Lower leg skin (tissue), 3 donors: Measurements from ENCODE around the gene VIM.

Experiments used
- CTCF ChIP-seq, 3 donors: fragments of 450-650 bp; IDR thresholded peaks; one replicate each; pipeline ENCODE4 v1.5.1; 2016; ENCODE audit warnings: antibody characterized with exemption in 3 of 3, mild to moderate bottlenecking in 3 of 3, moderate library complexity in 2 of 3
- POLR2A ChIP-seq, 2 donors: fragments of 450-650 bp; IDR thresholded peaks; one replicate each; pipeline ENCODE4 v1.6.1; 2016 to 2017; ENCODE audit warnings: antibody characterized with exemption in 2 of 2, mild to moderate bottlenecking in 1 of 2, moderate library complexity in 1 of 2

GRCh38 chr10:17206210-17206709 lies 21.8 kb upstream of the VIM start:
- TF ChIP-seq CTCF (IDR thresholded peaks at IDR 0.05), result no peak
- no peak for TF ChIP-seq POLR2A (IDR thresholded peaks at IDR 0.05)
